Glutamatergic neuron (in vitro differentiated cells): ENCODE results near the gene CPM. TPM values are rescaled to one million over a fixed set of nuclear protein-coding genes. Genes with fewer than 3 reads are reported as not detected.

Source experiments
- DNase-seq: peaks from one replicate; pipeline ENCODE4 v3.0.0; 2022
- H3K27ac Mint-ChIP-seq: one replicate; pipeline ENCODE4 v1.8.0; 2020; ENCODE audit warnings: mild to moderate bottlenecking, mixed read lengths, inconsistent platforms; ENCODE audit not compliant: unreplicated experiment
- H3K27me3 Mint-ChIP-seq: one replicate; pipeline ENCODE4 v1.8.0; 2020; ENCODE audit warnings: mild to moderate bottlenecking, moderate library complexity, mixed read lengths, inconsistent platforms; ENCODE audit not compliant: unreplicated experiment
- H3K36me3 Mint-ChIP-seq: one replicate; pipeline ENCODE4 v1.8.0; 2020; ENCODE audit warnings: mild to moderate bottlenecking, mixed read lengths, inconsistent platforms; ENCODE audit not compliant: unreplicated experiment
- H3K4me1 Mint-ChIP-seq: one replicate; pipeline ENCODE4 v1.8.0; 2020; ENCODE audit warnings: mild to moderate bottlenecking, low read depth, mixed read lengths, inconsistent platforms; ENCODE audit not compliant: unreplicated experiment
- H3K4me3 Mint-ChIP-seq: one replicate; pipeline ENCODE4 v1.8.0; 2020; ENCODE audit warnings: mild to moderate bottlenecking, mixed read lengths, inconsistent platforms; ENCODE audit not compliant: unreplicated experiment
- H3K9me3 Mint-ChIP-seq: one replicate; pipeline ENCODE4 v1.8.0; 2020; ENCODE audit warnings: mild to moderate bottlenecking, moderate library complexity, mixed read lengths, inconsistent platforms; ENCODE audit not compliant: unreplicated experiment
- total RNA-seq: library from RNA; stranded (reverse); fragmentation: NEBNext Ultra II Directional; extraction: Animal tissue kit (Norgen Biotek cat#: 25700); gene quantifications from one replicate; pipeline ENCODE4 v1.2.1, GENCODE V29; 2021; ENCODE audit not compliant: unreplicated experiment
- TF ChIP-seq, protein P1 (sequence below): fragments of 200-600 bp; sonication (generic); IDR thresholded peaks from one replicate; pipeline ENCODE4 v1.5.0; 2021; ENCODE audit not compliant: partially characterized antibody, unreplicated experiment

CPM gene
- total RNA-seq, 1 donor from 2014 or later: not detected

DNA sequence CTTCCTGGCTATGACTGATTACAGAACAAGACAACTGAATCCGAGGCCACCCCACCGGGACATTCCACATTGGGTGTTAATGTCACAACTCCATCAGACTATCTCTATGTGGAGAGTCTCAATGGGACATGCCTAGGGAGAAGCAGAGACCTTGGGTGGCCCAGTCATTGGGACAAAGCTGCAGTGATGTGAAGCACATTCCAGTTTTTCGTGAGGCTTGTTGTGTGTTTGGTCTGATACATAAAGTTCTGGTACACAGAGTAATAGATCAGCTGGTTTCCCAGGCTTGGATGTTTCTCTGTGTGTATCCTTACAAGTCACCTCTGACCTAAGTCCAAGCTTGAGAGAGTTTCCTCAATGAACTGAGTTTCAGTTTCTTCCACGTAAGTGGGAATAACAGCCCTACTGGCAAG lies 42.3 kb downstream of the CPM start:
- DNase-seq: no peak
- H3K27me3 Mint-ChIP-seq: peaks cover 2% of the 10 kb centered on the region
- no peak overlapping the region for H3K27ac Mint-ChIP-seq
- no peaks in the 10 kb centered on the region for H3K4me1 Mint-ChIP-seq
- H3K4me3 Mint-ChIP-seq: no peak overlapping the region
- H3K36me3 Mint-ChIP-seq: no peaks in the 10 kb centered on the region
- no peaks in the 10 kb centered on the region for H3K9me3 Mint-ChIP-seq
- TF ChIP-seq, protein P1, sequence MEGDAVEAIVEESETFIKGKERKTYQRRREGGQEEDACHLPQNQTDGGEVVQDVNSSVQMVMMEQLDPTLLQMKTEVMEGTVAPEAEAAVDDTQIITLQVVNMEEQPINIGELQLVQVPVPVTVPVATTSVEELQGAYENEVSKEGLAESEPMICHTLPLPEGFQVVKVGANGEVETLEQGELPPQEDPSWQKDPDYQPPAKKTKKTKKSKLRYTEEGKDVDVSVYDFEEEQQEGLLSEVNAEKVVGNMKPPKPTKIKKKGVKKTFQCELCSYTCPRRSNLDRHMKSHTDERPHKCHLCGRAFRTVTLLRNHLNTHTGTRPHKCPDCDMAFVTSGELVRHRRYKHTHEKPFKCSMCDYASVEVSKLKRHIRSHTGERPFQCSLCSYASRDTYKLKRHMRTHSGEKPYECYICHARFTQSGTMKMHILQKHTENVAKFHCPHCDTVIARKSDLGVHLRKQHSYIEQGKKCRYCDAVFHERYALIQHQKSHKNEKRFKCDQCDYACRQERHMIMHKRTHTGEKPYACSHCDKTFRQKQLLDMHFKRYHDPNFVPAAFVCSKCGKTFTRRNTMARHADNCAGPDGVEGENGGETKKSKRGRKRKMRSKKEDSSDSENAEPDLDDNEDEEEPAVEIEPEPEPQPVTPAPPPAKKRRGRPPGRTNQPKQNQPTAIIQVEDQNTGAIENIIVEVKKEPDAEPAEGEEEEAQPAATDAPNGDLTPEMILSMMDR: no peak

DNA sequence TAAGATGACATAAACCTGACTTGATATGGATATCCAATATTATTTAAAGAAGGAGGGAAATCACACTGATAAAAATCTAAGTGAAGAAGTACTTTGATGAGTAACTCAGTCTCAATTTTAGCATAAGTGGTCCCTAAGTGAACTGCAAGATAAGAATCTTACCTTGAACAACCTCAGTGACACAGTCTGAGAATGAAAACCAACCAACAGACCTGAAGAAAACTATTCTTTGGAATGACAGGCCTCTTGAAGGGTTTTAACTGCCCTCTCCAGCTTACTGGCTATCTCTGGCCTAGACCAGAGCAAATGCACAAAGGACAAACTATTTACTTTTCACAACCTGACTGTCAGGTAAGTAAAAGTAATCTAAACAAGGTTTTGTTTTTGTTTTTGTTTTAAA lies 44.7 kb downstream of the CPM start:
- TF ChIP-seq, protein P1: no peak
- Mint-ChIP-seq H3K27ac (no peak overlapping the region), H3K36me3 (no peaks in the 10 kb centered on the region), H3K4me1 (no peaks in the 10 kb centered on the region), H3K27me3 (peaks cover 2% of the 10 kb centered on the region), H3K9me3 (no peaks in the 10 kb centered on the region), H3K4me3 (no peak overlapping the region)
- no peak for DNase-seq

DNA sequence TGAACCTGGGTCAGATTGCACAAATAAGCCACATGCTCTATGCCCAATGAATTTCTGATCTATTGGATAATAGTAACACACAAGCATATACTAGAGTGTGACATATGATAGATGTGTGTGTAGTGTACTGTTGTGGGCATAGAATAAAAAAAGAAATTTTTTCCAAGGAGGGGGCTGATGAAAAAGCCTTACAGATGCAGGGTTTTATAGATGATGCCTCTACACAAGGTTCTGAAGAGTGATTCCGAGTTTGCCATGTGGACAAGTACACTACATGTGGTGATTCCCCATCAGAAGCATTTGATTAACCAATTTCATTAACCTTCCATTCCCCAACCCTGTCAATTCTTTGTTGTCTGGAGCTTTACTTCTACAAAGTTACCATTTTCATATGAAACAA lies 45.3 kb downstream of the CPM start:
- Mint-ChIP-seq H3K4me3 (no peak overlapping the region), H3K4me1 (no peaks in the 10 kb centered on the region), H3K9me3 (no peaks in the 10 kb centered on the region), H3K27ac (no peak overlapping the region), H3K36me3 (no peaks in the 10 kb centered on the region), H3K27me3 (peaks cover 2% of the 10 kb centered on the region)
- TF ChIP-seq, protein P1: no peak
- no peak for DNase-seq

DNA sequence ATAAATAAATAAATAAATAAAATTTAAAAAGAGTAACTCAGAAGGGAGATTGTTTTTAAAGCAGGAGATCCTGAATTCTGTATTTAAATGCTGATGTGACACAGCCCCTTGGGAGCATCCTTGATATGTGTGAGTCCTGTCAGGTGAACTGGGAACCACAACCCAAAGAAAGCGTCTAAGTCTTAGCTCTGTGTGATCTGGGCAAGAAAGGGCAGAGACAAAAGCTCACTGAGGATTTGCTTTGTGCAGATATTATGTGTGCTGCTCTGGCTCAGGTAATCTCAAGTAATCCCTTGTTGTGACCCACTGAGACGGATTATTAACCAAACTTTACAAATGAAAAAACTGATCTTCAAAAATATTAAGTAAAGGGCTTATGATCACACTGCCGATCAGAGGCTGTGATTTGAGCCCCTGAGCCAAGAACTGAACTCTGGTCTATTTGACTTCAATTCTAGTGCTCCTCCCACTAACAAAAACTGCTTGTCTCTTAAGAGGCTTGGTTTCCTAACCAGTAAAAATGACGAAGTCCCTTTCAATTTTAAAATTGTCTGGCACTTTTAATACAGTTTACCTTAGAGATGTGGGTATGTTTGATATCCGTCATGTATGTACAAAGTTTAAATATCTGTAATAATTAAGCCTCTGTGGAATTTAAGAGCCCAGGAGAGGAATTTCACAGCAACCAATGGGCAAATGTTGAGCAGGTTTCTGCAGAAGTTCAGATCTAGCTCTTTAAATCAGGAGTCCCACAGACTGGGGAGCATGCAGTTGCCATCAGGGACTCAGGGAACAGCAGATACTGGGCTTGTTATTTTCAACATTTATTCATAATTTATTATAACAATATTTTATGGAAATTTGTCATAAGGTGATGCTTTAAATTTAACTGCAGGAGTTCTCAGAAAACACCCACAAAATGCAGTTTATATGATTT lies 46.1 kb downstream of the CPM start:
- TF ChIP-seq, protein P1: no peak

DNA sequence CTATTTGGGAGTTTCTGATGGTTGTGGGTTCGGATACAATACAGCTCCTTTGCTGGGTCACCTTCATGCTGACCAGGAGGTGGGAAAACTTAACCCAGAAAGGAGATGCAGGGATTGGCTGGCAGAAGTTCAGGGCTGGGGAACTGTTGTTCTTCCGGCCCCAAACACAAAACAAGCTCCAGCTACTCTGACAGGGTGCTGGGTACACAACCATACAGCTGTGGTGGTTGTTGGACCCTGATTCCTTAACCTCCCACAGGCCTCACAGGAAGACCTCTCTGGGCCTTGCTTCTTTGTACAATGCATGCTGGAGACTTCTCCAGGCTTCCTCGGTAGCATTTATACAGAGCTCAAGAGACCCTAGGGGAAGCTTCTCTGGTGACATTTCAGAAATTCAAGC lies 47.6 kb downstream of the CPM start:
- no peak for DNase-seq
- Mint-ChIP-seq H3K36me3 (no peaks in the 10 kb centered on the region), H3K4me1 (no peaks in the 10 kb centered on the region), H3K9me3 (no peaks in the 10 kb centered on the region), H3K4me3 (no peak overlapping the region), H3K27me3 (peaks cover 2% of the 10 kb centered on the region), H3K27ac (no peak overlapping the region)
- TF ChIP-seq, protein P1: no peak

More for the DNA sequence above, 46.1 kb downstream of the CPM start:
- no peak for DNase-seq
- Mint-ChIP-seq H3K4me3 (no peak overlapping the region), H3K9me3 (no peaks in the 10 kb centered on the region), H3K36me3 (no peaks in the 10 kb centered on the region), H3K27me3 (peaks cover 2% of the 10 kb centered on the region), H3K27ac (no peak overlapping the region), H3K4me1 (no peaks in the 10 kb centered on the region)
